Kidney (tissue), 14 donors: ENCODE results near the gene IZUMO2. TPM values are rescaled to one million over a fixed set of nuclear protein-coding genes. Genes with fewer than 3 reads are reported as not detected.

ENCODE experiments used
- DNase-seq, 5 donors: peaks; one replicate each; pipeline ENCODE4 v3.0.0-alpha.2; 2013 to 2020
- FAIRE-seq: peaks from 2 replicates; lab custom pipeline; 2012; peaks lifted over from hg19 to GRCh38; lab: Jason Lieb, UNC
- H3K27ac ChIP-seq, 2 donors: one replicate each; pipeline ENCODE4 v1.7.0; 2013; ENCODE audit warnings: low read depth in 2 of 2, low read length in 2 of 2, inconsistent platforms in 1 of 2
- H3K27me3 ChIP-seq: one replicate; pipeline ENCODE4 v1.7.1; 2013; ENCODE audit warnings: low read length, inconsistent platforms; ENCODE audit not compliant: control insufficient read depth, insufficient read depth
- H3K36me3 ChIP-seq, 3 donors: one replicate each; pipeline versions ENCODE4 v1.7.0 to v1.7.1; 2013; ENCODE audit warnings: low read length in 3 of 3, control low read depth in 1 of 3, inconsistent platforms in 1 of 3; ENCODE audit not compliant: insufficient read depth in 3 of 3, control insufficient read depth in 2 of 3
- H3K4me1 ChIP-seq, 3 donors: one replicate each; pipeline versions ENCODE4 v1.7.0 to v1.7.1; 2013; ENCODE audit warnings: low read length in 3 of 3, inconsistent platforms in 1 of 3, low read depth in 1 of 3; ENCODE audit not compliant: control insufficient read depth in 2 of 3, insufficient read depth in 2 of 3
- H3K4me3 ChIP-seq, 3 donors: one replicate each; pipeline versions ENCODE4 v1.7.0 to v1.8.1; 2013; ENCODE audit warnings: low read length in 3 of 3, control low read depth in 1 of 3, inconsistent platforms in 1 of 3
- H3K9ac ChIP-seq, 3 donors: one replicate each; pipeline versions ENCODE4 v1.7.0 to v1.7.1; 2013; ENCODE audit warnings: low read length in 3 of 3, control low read depth in 1 of 3, inconsistent platforms in 1 of 3
- H3K9me3 ChIP-seq, 3 donors: one replicate each; pipeline versions ENCODE4 v1.7.0 to v1.7.1; 2013; ENCODE audit warnings: low read length in 3 of 3, control low read depth in 1 of 3, inconsistent platforms in 1 of 3; ENCODE audit not compliant: control insufficient read depth in 2 of 3, insufficient read depth in 1 of 3
- intact Hi-C: fragments of 100-400 bp; cut with DNase I; formaldehyde crosslinking; loops from one replicate; pipeline ENCODE4 v1.11.1; 2022
- polyA plus RNA-seq: library from polyadenylated mRNA; stranded (reverse); fragments of 350-450 nt; fragmentation: Illumina TruSeq; extraction: RNeasy Lipid Tissue Mini Kit (QIAGEN cat#74804); gene quantifications from one replicate; pipeline ENCODE4 v1.2.3, GENCODE V29; 2014; ENCODE audit warnings: low read depth, low replicate concordance; ENCODE audit not compliant: insufficient read depth
- total RNA-seq: library from RNA; stranded (reverse); fragmentation: NEBNext Ultra II Directional; extraction: Animal tissue kit (Norgen Biotek cat#: 25700); gene quantifications from one replicate; pipeline ENCODE4 v1.2.1, GENCODE V29; 2021
- TF ChIP-seq, protein P1 (sequence below): IDR thresholded peaks from 3 replicates; pipeline ENCODE4 v1.5.1; 2012; ENCODE audit warnings: mild to moderate bottlenecking, moderate library complexity, borderline replicate concordance; ENCODE audit not compliant: insufficient read depth; ENCODE audit errors: extremely low read depth
- donor health status: control.
- donor health status: control.
- donor health status: control.
- donor health status: control.
- donor health status: control.
- donor health status: DM: yes; HTN: yes; CAD: no.
- donor health status: Normal renal cell carcinoma (clear cell type).

Gene IZUMO2
- total and polyA plus RNA-seq, 2 donors from 2014 or later, result not detected

DNA sequence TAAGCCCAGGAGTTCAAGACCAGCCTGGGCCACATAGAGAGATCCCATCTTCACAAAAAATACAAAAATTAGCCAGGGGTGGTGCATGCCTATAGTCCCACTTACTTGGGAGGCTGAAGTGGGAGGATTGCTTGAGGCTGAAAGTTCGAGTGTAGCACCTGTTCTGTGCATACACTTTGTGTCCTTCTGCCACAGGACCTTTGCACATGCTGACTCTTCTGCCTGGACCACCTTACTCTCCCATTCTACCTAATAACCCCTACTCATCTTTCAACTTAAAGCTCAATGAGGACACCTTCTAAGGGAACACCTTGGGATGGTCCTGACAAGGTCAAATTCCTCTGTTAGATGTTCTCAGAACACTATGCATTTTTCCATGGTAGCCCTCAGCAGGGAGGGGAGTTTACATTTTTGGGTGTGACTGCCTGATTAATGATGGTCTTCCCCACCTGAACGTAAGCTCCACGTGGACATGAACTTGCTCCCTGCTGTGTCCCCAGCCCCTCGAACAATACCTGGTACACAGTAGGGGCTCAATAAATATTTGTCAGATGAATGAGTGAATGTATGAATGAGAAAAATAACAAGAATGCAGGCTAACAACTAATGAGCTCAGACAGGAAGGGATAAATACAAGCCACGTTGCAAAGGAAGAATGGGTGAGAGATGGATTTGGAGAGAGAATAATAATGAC lies 11.2 kb upstream of the IZUMO2 start:
- FAIRE-seq, result no peak

DNA sequence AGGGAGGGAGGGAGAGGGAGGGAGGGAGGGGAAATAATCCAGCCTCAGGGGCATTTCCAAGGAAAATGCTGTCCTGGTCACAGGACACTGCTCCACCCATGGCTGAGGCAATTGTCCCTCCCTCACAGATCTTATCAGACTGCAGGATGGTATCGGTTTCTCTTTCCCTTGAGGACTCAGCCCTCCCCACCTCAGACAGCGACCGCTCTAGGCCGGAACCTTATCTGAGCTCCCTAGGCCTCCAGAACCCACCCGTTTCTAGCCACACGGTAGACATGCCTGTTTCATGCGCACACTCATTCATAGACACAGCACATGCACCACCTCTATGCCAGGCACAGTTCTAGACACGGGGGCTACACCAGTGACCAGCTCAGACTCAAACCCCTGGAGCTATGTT lies 10.0 kb upstream of the IZUMO2 start:
- Histone ChIP-seq H3K9ac (no peak overlapping the region), H3K9me3 (no peaks in the 10 kb centered on the region), H3K4me3 (no peak overlapping the region), H3K36me3 (no peaks in the 10 kb centered on the region), H3K4me1 (no peaks in the 10 kb centered on the region), H3K27ac (no peak overlapping the region), H3K27me3 (no peaks in the 10 kb centered on the region)
- no peak for FAIRE-seq
- TF ChIP-seq, protein P1, sequence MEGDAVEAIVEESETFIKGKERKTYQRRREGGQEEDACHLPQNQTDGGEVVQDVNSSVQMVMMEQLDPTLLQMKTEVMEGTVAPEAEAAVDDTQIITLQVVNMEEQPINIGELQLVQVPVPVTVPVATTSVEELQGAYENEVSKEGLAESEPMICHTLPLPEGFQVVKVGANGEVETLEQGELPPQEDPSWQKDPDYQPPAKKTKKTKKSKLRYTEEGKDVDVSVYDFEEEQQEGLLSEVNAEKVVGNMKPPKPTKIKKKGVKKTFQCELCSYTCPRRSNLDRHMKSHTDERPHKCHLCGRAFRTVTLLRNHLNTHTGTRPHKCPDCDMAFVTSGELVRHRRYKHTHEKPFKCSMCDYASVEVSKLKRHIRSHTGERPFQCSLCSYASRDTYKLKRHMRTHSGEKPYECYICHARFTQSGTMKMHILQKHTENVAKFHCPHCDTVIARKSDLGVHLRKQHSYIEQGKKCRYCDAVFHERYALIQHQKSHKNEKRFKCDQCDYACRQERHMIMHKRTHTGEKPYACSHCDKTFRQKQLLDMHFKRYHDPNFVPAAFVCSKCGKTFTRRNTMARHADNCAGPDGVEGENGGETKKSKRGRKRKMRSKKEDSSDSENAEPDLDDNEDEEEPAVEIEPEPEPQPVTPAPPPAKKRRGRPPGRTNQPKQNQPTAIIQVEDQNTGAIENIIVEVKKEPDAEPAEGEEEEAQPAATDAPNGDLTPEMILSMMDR, result no peak
- peak in 3 of 5 donors; percentile 21 to 56 (median 52) for DNase-seq
- intact Hi-C loops, result no loop called here

More for the DNA sequence above, 11.2 kb upstream of the IZUMO2 start:
- no peak for DNase-seq
- Histone ChIP-seq H3K4me3 (no peak overlapping the region), H3K4me1 (no peaks in the 10 kb centered on the region), H3K27me3 (no peaks in the 10 kb centered on the region), H3K9me3 (no peaks in the 10 kb centered on the region), H3K36me3 (no peaks in the 10 kb centered on the region), H3K9ac (no peak overlapping the region), H3K27ac (no peak overlapping the region)
- intact Hi-C loops, result no loop called here
- TF ChIP-seq, protein P1, result no peak

DNA sequence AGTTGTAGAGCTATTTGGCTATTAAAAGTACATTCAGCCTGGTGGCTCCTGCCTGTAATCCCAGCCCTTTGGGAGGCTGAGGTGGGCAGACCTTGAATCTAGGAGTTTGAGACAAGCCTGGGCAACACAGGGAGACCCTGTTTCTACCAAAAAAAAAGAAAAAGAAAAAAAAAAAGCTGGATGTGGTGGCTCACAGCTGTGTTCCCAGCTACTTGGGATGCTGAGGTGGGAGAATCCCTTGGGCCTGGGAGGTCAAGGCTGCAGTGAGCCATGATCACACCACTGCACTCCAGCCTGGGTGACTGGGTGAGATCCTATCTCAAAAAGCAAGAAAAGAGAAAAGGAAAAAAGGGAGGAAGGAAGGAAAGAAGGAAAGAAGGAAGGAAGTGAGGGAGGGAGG lies 9.6 kb upstream of the IZUMO2 start:
- no peak overlapping the region for H3K27ac ChIP-seq
- H3K9me3 ChIP-seq, result no peaks in the 10 kb centered on the region
- intact Hi-C loops, result no loop called here
- H3K9ac ChIP-seq, result no peak overlapping the region
- no peak for FAIRE-seq
- DNase-seq, result no peak
- H3K27me3 ChIP-seq, result no peaks in the 10 kb centered on the region
- no peaks in the 10 kb centered on the region for H3K4me1 ChIP-seq
- no peak overlapping the region for H3K4me3 ChIP-seq
- TF ChIP-seq, protein P1, result no peak
- H3K36me3 ChIP-seq, result no peaks in the 10 kb centered on the region
